Heart left ventricle (tissue), 16 donors: ENCODE results near the gene FASN. TPM values are rescaled to one million over a fixed set of nuclear protein-coding genes. Genes with fewer than 3 reads are reported as not detected.

Experiments used
- ATAC-seq, 4 donors: fragments of 200-7000 bp; cut with Tn5 transposase; one replicate each; pipeline ENCODE4 v1.9.1; 2020 to 2022; ENCODE audit warnings: moderate library complexity in 4 of 4, mild to moderate bottlenecking in 3 of 4, moderate number of reproducible peaks in 1 of 4
- DNase-seq, 5 donors: peaks; one replicate each; pipeline ENCODE4 v3.0.0-alpha.2; 2020
- H3K27ac ChIP-seq, 12 donors: fragments of 200-600 bp; sonication (generic) in 4 of 12; one replicate each; pipeline versions ENCODE4 v1.5.0 to v1.8.0; 2016 to 2022; ENCODE audit warnings: mild to moderate bottlenecking in 2 of 12
- H3K27me3 ChIP-seq, 9 donors: fragments of 200-600 bp; sonication (generic) in 2 of 9; one replicate each; pipeline versions ENCODE4 v1.5.1 to v1.8.0; 2016 to 2022; ENCODE audit warnings: mild to moderate bottlenecking in 3 of 9
- H3K36me3 ChIP-seq, 9 donors: fragments of 200-600 bp; sonication (generic) in 2 of 9; one replicate each; pipeline versions ENCODE4 v1.5.0 to v1.8.0; 2018 to 2022; ENCODE audit warnings: mild to moderate bottlenecking in 2 of 9
- H3K4me1 ChIP-seq, 12 donors: fragments of 200-600 bp; sonication (generic) in 4 of 12; one replicate each; pipeline versions ENCODE4 v1.5.0 to v1.8.0; 2016 to 2022; ENCODE audit warnings: mild to moderate bottlenecking in 3 of 12
- H3K4me3 ChIP-seq, 12 donors: fragments of 200-600 bp; sonication (generic) in 4 of 12; one replicate each; pipeline versions ENCODE4 v1.5.0 to v1.8.0; 2017 to 2022; ENCODE audit warnings: mild to moderate bottlenecking in 9 of 12, moderate library complexity in 4 of 12
- H3K9me3 ChIP-seq, 12 donors: fragments of 200-600 bp; sonication (generic) in 4 of 12; one replicate each; pipeline versions ENCODE4 v1.5.0 to v1.8.0; 2016 to 2022; ENCODE audit warnings: mild to moderate bottlenecking in 1 of 12
- CTCF ChIP-seq, 12 donors: fragments of 200-600 bp; sonication (generic) in 4 of 12; IDR thresholded peaks; one replicate each; pipeline versions ENCODE4 v1.5.0 to v1.8.0; 2018 to 2022; ENCODE audit warnings: antibody characterized with exemption in 12 of 12, mild to moderate bottlenecking in 5 of 12
- POLR2A ChIP-seq, 2 donors: fragments of 450-650 bp; IDR thresholded peaks; one replicate each; pipeline ENCODE4 v1.6.1; 2017; ENCODE audit warnings: antibody characterized with exemption in 2 of 2, mild to moderate bottlenecking in 2 of 2, moderate library complexity in 2 of 2
- WGBS, 4 donors: extraction: QIAGEN DNeasy Blood & Tissue Kit in 2 of 4; methylation state at CpG; one replicate each; pipeline versions ENCODE4 v1.1.5 to v1.1.7; 2013 to 2018; 5-methylcytosine and 5-hydroxymethylcytosine counted together
- intact Hi-C, 10 donors: fragments of 100-400 bp; cut with DNase I; formaldehyde crosslinking; loops; one replicate each; pipeline versions ENCODE4 v1.11.1 to v1.14.2; 2022
- polyA plus RNA-seq, 2 donors: library from polyadenylated mRNA; stranded (reverse); fragments of 200-250 nt; gene quantifications; one replicate each; pipeline ENCODE4 v1.2.3, GENCODE V29; 2013
- total RNA-seq, 9 donors: library from RNA; depleted of rRNA in 2 of 9; stranded (reverse); fragments of >200 nt in 2 of 9; fragmentation: NEBNext Ultra II Directional in 3 of 9; extraction: Animal tissue kit (Norgen Biotek cat#: 25700) in 3 of 9; gene quantifications; one replicate each; pipeline versions ENCODE4 v1.1.0 to v1.2.4, GENCODE V29; 2016 to 2023
- donor health status: ischemic (EF 13 %, LVEDD 7.1; RV severe dilation, severe dysfunction).
- donor health status: healthy with polysubstance abuse.
- donor health status: DM: no; HTN: yes; CAD: no.
- donor health status: DM: no; HTN: no; CAD: no.
- donor health status: ischemic (EF 25% LVEDD 6.9; RV normal size, moderate dysfunction).
- donor health status: ischemic (EF 25% LVEDD 5.7; RV mildly dilated, moderate dysfunction).
- donor health status: healthy.
- donor health status: DM: yes; HTN: yes; CAD: no.
- donor health status: ischemic (EF 35%, LVEDD 5.7; RV mildly dilated, moderate dysfunction).
- donor health status: nonischemic (EF 11% LVEDD 7.7; RV severe dilation, severe dysfunction).
- donor health status: DM: yes; HTN: yes; CAD: no.
- donor health status: PGD.
- donor health status: ischemic (EF 29% LVEDD 5.4; RV normal size, mild dysfunction).
- donor health status: nonischemic (EF 23%, LVEDD 6.1; RV moderate dilation, normal function).

FASN gene
- total and polyA plus RNA-seq, 11 donors, result 6.9 to 103 (median 18.9) TPM

- DNase-seq, result peak in 2 of 5 donors; percentile 67 to 77
- ATAC-seq, result peak; percentile 12 to 51 (median 49)
- Histone ChIP-seq H3K27ac (peak overlapping the region; percentile 6 to 92 (median 52)), H3K4me3 (peak overlapping the region in 8 of 12 donors; percentile 14 to 54 (median 24)), H3K4me1 (peaks cover 0 to 37% (median 20%) of the 10 kb centered on the region in 12 donors), H3K9me3 (no peaks in the 10 kb centered on the region), H3K36me3 (no peaks in the 10 kb centered on the region), H3K27me3 (no peaks in the 10 kb centered on the region)
- WGBS, 4 donors, result 39 to 48% (median 46%) methylated on average over 18 to 24 of the region's 24 CpGs
- TF ChIP-seq POLR2A (IDR thresholded peaks at IDR 0.05), result no peak
- peak in 2 of 12 donors; percentile 10 to 27 for TF ChIP-seq CTCF (IDR thresholded peaks at IDR 0.05)
- intact Hi-C loops, result loop anchor here in 1 of 10 donors (10.0 kb wide), 1 partner anchor 71 kb away; the partner anchor contains the start of genes DCXR and RAC3
Observed at GRCh38 chr17:82105882-82106687, 8.0 kb upstream of the FASN start.

GRCh38 chr17:82105417-82105881 is 7.4 kb upstream of the FASN start:
- intact Hi-C loops, result loop anchor here in 1 of 10 donors (10.0 kb wide), 1 partner anchor 71 kb away; the partner anchor contains the start of genes DCXR and RAC3
- ATAC-seq (no peak), DNase-seq (peak in 1 of 5 donors; percentile 64)
- H3K4me3 ChIP-seq, result peak overlapping the region in 1 of 12 donors; percentile 54
- H3K27me3 ChIP-seq, result no peaks in the 10 kb centered on the region
- H3K36me3 ChIP-seq, result no peaks in the 10 kb centered on the region
- peaks cover 0 to 40% (median 20%) of the 10 kb centered on the region in 12 donors for H3K4me1 ChIP-seq
- TF ChIP-seq CTCF (IDR thresholded peaks at IDR 0.05), result no peak
- TF ChIP-seq POLR2A (IDR thresholded peaks at IDR 0.05), result no peak
- H3K9me3 ChIP-seq, result no peaks in the 10 kb centered on the region
- WGBS, 4 donors, result 88 to 94% (median 91%) methylated on average over 11 to 13 of the region's 13 CpGs
- H3K27ac ChIP-seq, result peak overlapping the region in 3 of 12 donors; percentile 50 to 92 (median 54)

- intact Hi-C loops, result loop anchor here in 1 of 10 donors (10.0 kb wide), 1 partner anchor 70 kb away; the partner anchor contains the start of genes DCXR and RAC3
- Histone ChIP-seq H3K36me3 (no peaks in the 10 kb centered on the region), H3K4me1 (peaks cover 0 to 40% (median 20%) of the 10 kb centered on the region in 12 donors), H3K9me3 (no peaks in the 10 kb centered on the region), H3K27ac (peak overlapping the region in 1 of 12 donors; percentile 79), H3K4me3 (no peak overlapping the region), H3K27me3 (no peaks in the 10 kb centered on the region)
- ATAC-seq (no peak), DNase-seq (peak in 2 of 5 donors; percentile 20 to 55)
- TF ChIP-seq POLR2A (IDR thresholded peaks at IDR 0.05), result no peak
- TF ChIP-seq CTCF (IDR thresholded peaks at IDR 0.05), result no peak
- WGBS, 4 donors, result 96 to 97% (median 97%) methylated on average over 9 to 11 of the region's 11 CpGs
Observed at GRCh38 chr17:82104797-82105416, 6.9 kb upstream of the FASN start.
